ENCODE results near the gene SPINT2. TPM values are rescaled to one million over a fixed set of nuclear protein-coding genes. Genes with fewer than 3 reads are reported as not detected.
A peak's percentile ranks its signal among the peaks of the same experiment; 100 is the strongest.

SPINT2 gene
- total and polyA plus RNA-seq, 2 of the 13 experiments (the other 11 are each of a cell fraction or from before 2014, with no cell fraction given), result 0.31 to 0.77 TPM

- TF ChIP-seq, protein P1, sequence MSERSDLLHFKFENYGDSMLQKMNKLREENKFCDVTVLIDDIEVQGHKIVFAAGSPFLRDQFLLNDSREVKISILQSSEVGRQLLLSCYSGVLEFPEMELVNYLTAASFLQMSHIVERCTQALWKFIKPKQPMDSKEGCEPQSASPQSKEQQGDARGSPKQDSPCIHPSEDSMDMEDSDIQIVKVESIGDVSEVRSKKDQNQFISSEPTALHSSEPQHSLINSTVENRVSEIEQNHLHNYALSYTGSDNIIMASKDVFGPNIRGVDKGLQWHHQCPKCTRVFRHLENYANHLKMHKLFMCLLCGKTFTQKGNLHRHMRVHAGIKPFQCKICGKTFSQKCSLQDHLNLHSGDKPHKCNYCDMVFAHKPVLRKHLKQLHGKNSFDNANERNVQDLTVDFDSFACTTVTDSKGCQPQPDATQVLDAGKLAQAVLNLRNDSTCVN (CRISPR knock-in tag; IDR thresholded peaks at IDR 0.05; ENCODE audit: borderline replicate concordance), result no peak
- TF ChIP-seq ZNF274 (CRISPR knock-in tag; IDR thresholded peaks at IDR 0.05), result no peak
- TF ChIP-seq FOXM1 (CRISPR knock-in tag; IDR thresholded peaks at IDR 0.05), result no peak
- TF ChIP-seq, protein P2, sequence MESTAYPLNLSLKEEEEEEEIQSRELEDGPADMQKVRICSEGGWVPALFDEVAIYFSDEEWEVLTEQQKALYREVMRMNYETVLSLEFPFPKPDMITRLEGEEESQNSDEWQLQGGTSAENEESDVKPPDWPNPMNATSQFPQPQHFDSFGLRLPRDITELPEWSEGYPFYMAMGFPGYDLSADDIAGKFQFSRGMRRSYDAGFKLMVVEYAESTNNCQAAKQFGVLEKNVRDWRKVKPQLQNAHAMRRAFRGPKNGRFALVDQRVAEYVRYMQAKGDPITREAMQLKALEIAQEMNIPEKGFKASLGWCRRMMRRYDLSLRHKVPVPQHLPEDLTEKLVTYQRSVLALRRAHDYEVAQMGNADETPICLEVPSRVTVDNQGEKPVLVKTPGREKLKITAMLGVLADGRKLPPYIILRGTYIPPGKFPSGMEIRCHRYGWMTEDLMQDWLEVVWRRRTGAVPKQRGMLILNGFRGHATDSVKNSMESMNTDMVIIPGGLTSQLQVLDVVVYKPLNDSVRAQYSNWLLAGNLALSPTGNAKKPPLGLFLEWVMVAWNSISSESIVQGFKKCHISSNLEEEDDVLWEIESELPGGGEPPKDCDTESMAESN (CRISPR knock-in tag; conservative IDR thresholded peaks at IDR 0.05), result 0 out of 2 replicates have a peak, but pooled peaks have one; percentile 38
- TF ChIP-seq GZF1 (CRISPR knock-in tag; IDR thresholded peaks at IDR 0.05), result no peak
- TF ChIP-seq TRIM24 (CRISPR knock-in tag; IDR thresholded peaks at IDR 0.05), result no peak
- TF ChIP-seq SOX6 (IDR thresholded peaks at IDR 0.05), result no peak
- no peak for TF ChIP-seq SOX6 (CRISPR knock-in tag; IDR thresholded peaks at IDR 0.05)
- no peak for TF ChIP-seq ZNF709 (CRISPR knock-in tag; IDR thresholded peaks at IDR 0.05)
- no peak for TF ChIP-seq ZNF44 (CRISPR knock-in tag; IDR thresholded peaks at IDR 0.05)
- no peak for TF ChIP-seq FOXA3 (CRISPR knock-in tag; IDR thresholded peaks at IDR 0.05)
- TF ChIP-seq ZNF12 (CRISPR knock-in tag; IDR thresholded peaks at IDR 0.05), result no peak
- no peak for TF ChIP-seq POLR2AphosphoS2 (IDR thresholded peaks at IDR 0.05; ENCODE audit: low read depth, low read length)
- no peak for TF ChIP-seq ZNF281 (CRISPR knock-in tag; IDR thresholded peaks at IDR 0.05; ENCODE audit: borderline replicate concordance)
- TF ChIP-seq HNRNPL (IDR thresholded peaks at IDR 0.05; ENCODE audit: low read depth, low read length), result no peak
- TF ChIP-seq PTBP1 (IDR thresholded peaks at IDR 0.05; ENCODE audit: low read depth, low read length, poor library complexity, severe bottlenecking), result no peak
Measured at GRCh38 chr19:38315657-38316476, 51.5 kb downstream of the SPINT2 start, which contains the start of gene YIF1B (continued).
